Sciatic nerve (tissue), 2 donors: ENCODE measurements around the gene FNDC7. TPM values are rescaled to one million over a fixed set of nuclear protein-coding genes. Genes with fewer than 3 reads are reported as not detected.
"Not testable (repeated sequence)": the region's sequence is repeated elsewhere in the genome, so short reads cannot be mapped to it uniquely, and the experiment has no call there.

Source experiments
- ATAC-seq: fragments of 200-7000 bp; cut with Tn5 transposase; one replicate; pipeline ENCODE4 v1.9.1; 2020; ENCODE audit warnings: mild to moderate bottlenecking, moderate library complexity
- DNase-seq: peaks from one replicate; pipeline ENCODE4 v3.0.0-alpha.2; 2020; ENCODE audit warnings: low spot score
- intact Hi-C: fragments of 100-400 bp; cut with DNase I; formaldehyde crosslinking; loops from one replicate; pipeline ENCODE4 v1.14.2; 2022
- total RNA-seq: library from RNA; stranded (reverse); fragmentation: NEBNext Ultra II Directional; extraction: Animal tissue kit (Norgen Biotek cat#: 25700); gene quantifications from one replicate; pipeline ENCODE4 v1.2.1, GENCODE V29; 2021
- donor health status: DM: no; HTN: no; CAD: no.
- donor health status: DM: no; HTN: no; CAD: no.

FNDC7 gene
- total RNA-seq, 1 donor from 2014 or later = not detected

- ATAC-seq (peak; percentile 69), DNase-seq (peak; percentile 63)
- intact Hi-C loops = no loop called here
Measured at GRCh38 chr1:108692724-108693655, 19.7 kb upstream of the FNDC7 start.

- no peak for DNase-seq
- intact Hi-C loops = no loop called here
- no peak for ATAC-seq
Measured at GRCh38 chr1:108695535-108695934, 17.2 kb upstream of the FNDC7 start.

DNA sequence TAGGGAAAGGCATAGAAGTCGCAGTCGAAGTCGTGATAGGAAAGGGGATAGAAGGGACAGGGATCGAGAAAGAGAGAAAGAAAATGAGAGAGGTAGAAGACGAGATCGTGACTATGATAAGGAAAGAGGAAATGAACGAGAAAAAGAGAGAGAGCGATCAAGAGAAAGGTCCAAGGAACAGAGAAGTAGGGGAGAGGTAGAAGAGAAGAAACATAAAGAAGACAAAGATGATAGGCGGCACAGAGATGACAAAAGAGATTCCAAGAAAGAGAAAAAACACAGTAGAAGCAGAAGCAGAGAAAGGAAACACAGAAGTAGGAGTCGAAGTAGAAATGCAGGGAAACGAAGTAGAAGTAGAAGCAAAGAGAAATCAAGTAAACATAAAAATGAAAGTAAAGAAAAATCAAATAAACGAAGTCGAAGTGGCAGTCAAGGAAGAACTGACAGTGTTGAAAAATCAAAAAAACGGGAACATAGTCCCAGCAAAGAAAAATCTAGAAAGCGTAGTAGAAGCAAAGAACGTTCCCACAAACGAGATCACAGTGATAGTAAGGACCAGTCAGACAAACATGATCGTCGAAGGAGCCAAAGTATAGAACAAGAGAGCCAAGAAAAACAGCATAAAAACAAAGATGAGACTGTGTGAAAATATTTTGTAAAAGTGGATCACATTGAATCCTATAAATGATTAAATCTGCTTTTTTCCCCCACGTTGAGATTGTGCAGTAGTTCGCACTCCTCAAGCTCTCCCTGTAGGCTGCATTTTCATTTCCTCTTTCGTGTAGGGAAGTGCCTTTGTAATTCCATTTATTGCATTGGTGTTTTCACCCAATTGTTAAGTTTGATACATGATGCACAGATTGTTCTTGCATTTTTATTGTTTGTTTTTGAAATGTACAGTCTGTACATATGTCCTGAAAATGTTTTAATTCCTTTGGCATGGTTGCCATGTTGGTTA, 13.1 kb upstream of the FNDC7 start:
- ATAC-seq = peak; percentile 51
- no peak for DNase-seq
- intact Hi-C loops = no loop called here

DNA sequence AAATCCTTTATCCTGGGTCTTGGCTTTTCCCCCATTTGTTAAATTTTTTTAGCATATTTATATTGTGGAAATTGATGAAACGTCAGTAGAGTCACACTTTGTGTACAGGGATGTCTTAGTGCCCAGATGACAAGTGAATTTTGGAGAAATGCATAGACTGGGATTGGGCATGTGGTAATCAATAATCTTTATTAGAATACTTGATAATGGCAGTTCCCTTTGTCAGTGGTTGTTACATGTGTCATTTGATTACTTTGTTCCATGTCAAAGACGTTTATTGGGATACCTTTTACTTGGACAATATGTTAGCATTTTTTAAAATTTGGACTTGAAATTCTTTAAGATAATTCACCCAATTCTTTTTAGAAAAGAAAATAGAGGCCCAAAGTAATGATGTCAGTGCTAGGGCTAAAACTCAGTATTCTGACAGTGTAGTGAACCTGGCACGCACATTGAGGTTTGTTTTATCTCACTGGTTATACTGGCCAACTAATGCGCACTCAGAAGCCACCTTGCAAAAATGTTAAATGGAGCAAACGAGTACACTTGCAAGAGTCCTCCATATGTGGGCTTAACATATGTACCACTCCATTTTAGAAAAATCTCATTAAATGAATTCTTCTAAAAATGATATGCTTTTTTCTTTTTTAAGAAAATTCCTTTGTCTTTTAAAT, 11.4 kb upstream of the FNDC7 start:
- DNase-seq = no peak
- intact Hi-C loops = no loop called here
- no peak for ATAC-seq

GRCh38 chr1:108702109-108702508, 10.6 kb upstream of the FNDC7 start:
- not testable (repeated sequence) for ATAC-seq, DNase-seq

GRCh38 chr1:108703939-108704338, 8.8 kb upstream of the FNDC7 start:
- intact Hi-C loops = no loop called here
- ATAC-seq = no peak

More at GRCh38 chr1:108702109-108702508, 10.6 kb upstream of the FNDC7 start:
- intact Hi-C loops = not testable (repeated sequence)

GRCh38 chr1:108704496-108704895, 8.2 kb upstream of the FNDC7 start:
- no peak for ATAC-seq
- DNase-seq = no peak

More at GRCh38 chr1:108703939-108704338, 8.8 kb upstream of the FNDC7 start:
- no peak for DNase-seq

DNA sequence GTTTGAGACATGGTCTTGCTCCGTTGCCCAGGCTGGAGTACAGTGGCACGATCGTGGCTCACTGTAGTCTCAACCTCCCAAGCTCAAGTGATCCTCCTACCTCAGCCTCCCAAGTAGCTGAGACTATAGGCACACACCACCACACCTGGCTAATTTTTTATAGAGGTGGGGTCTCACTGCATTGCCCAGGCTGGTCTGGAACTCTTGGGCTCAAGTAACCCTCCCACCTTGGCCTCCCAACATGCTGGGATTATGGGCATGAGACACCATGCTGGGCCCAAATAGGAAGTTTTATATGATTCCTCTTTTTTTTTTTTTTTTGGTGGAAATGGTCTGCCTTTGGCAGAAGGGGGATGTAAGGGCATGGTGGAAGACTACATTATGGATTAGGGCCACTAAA, 6.1 kb upstream of the FNDC7 start:
- intact Hi-C loops = no loop called here
- DNase-seq (no peak), ATAC-seq (no peak)

More at GRCh38 chr1:108704496-108704895, 8.2 kb upstream of the FNDC7 start:
- intact Hi-C loops = no loop called here

DNA sequence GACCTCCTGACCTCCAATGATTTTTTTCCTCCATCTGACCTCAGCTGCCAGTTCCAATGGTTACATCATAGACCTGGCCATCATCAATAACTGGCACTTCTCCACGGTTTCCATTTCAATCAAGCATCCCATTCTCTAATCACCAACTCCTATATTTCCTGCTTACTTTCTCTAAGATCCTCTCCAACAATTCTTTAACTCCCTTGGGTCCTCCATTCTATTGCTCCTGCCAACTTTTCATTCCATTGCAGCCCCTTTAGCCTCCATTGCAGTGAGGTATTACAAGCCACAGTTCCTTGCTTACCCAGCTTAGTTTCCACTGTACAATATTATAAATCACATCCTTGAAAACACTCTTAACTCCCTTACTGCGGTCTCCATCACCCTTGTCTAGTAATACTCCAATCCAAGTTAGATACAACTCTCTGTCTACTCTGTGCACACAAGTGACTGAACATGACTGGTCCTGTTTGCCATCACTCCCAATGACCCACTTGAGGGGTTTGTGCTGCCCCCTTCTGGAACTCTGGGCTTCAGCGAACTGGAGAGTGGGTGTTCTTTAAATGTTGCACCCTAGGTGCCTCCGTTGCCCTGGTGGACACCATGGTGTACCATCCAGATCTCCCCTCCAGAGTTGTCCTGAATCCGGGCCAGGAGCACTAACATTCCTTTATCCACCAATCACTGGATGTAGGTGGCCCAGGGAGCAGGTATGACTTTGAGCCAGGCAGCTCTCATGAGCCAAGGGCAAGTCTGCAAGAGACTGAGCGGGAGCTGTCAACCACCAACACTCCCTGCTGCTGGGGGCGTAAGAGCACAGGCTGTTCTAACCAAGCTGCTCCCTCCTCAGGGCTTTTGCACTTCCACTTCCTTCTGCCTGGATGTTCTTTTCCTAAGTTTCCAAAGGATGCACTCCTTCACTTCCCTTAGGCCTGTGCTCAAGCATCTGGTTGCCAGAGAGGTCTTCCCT, 3.7 kb upstream of the FNDC7 start:
- no peak for DNase-seq
- ATAC-seq = no peak
- intact Hi-C loops = no loop called here

GRCh38 chr1:108715932-108716331, 3.2 kb downstream of the FNDC7 start:
- intact Hi-C loops = no loop called here
- DNase-seq = no peak
- no peak for ATAC-seq

GRCh38 chr1:108716437-108717230, 3.9 kb downstream of the FNDC7 start:
- no peak for DNase-seq
- intact Hi-C loops = no loop called here
- no peak for ATAC-seq

GRCh38 chr1:108717774-108718316, 5.1 kb downstream of the FNDC7 start:
- intact Hi-C loops = no loop called here
- ATAC-seq (no peak), DNase-seq (no peak)

DNA sequence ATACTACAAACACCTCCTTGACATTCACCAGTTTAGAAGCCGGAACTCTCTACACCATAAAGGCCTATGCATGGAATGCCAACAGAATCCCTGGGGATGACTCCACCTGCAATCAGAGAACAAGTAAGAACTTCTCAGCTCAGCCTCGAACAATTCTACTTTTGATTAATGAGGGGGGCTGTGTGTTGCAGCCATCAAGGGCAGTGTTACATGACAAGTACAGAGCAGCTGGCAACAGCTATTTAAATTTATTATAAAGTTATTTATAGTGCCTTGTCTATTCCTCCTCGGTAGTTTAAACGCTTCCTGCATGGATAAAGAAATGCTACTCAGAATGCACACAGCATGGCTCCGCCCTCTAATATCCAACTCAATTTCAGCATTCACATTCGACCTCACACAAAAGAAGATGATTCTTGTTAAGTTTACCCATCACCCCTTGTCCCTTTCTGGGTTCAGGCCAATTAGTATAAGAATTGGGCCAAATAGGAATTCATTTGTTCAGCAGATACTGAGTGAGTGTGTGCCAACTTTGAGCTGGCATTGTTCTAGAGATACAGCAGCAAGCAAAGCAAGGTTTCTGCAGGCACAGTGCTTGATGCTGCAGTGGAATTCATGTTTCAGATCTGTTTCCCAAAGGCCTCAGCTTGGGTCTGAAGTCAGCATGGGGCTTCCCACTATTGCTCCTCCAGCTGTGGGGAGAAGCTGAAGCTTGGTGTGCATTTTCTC, 6.4 kb downstream of the FNDC7 start:
- DNase-seq = no peak
- intact Hi-C loops = no loop called here
- ATAC-seq = no peak

GRCh38 chr1:108719656-108720435, 7.1 kb downstream of the FNDC7 start:
- intact Hi-C loops = no loop called here
- ATAC-seq = no peak
- DNase-seq = no peak

DNA sequence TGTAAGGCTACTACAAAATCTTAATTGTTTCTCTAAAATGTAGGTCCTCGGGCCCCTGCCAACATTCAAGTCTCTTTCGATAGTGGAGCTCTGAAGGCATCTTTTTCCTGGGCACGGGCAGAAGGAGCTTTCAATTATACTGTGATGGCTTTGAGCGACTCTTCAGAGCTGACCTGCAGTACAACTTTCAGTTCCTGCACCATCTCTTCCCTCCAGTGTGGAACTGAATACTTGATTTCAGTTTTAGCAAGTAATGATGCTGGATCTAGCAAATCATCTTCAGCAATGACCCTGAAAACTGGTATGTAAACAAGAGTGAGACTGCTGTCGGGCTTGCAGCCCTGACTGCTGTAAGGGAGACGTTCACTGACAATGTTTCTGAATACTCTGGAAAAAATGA, 9.6 kb downstream of the FNDC7 start:
- DNase-seq = no peak
- intact Hi-C loops = no loop called here
- ATAC-seq = no peak

GRCh38 chr1:108725906-108726305, 13.2 kb downstream of the FNDC7 start:
- no peak for ATAC-seq
- intact Hi-C loops = no loop called here

More at GRCh38 chr1:108725906-108726305, 13.2 kb downstream of the FNDC7 start:
- DNase-seq = no peak
